ENCODE data around the gene SMIM44.

DNA sequence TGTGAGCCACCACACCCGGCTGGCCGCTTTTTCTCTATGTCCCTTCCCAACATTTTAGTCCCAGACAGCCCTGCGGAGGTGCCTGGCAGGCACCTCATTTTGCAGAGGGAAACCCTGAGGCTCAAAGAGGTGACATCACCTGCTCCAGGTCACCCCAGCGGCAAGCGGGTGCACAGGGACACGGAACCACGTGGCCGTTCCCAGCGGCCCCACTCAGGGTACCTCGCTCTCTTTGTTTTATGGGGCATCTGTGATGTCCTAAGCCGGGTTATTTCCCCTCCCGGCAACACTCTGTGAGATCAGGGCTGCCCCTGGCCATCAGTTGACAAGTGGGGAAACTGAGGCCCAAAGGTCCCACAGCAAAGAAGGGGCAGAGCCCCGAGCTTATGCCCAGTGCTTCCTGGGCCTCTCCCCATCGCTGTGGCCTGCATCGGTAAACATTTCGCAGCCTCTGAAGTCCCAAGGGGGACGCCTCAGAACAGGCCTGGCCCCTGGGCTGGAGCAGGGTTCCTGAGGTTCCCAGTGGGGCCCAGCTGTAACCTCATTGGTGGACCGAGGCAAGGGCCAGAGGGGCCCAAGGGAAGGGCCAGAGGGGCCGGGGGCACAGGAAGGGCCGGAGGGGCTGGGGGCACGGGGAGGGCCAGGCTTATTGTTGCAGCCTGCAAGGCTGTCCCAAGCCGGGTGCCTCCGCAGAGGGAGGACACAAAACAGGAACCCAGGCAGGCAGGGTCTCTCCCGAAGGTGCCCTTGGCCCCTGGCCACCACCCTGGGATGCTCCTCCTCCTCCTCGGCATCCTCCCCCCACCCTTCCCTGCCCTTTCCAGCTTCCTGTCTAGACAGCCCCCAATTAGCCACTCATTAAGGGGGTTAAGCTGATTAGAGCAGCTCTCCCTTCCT is 41.9 kb downstream of the SMIM44 start:
- TF ChIP-seq CTCF (IDR thresholded peaks at IDR 0.05; ENCODE audit: insufficient read depth, low read length, poor library complexity, severe bottlenecking) (no peak), EZH2phosphoT487 (conservative IDR thresholded peaks at IDR 0.05; ENCODE audit: low read length) (no peak)
